ENCODE measurements around the gene SLC22A23. TPM values are rescaled to one million over a fixed set of nuclear protein-coding genes. Genes with fewer than 3 reads are reported as not detected.
"Not testable (repeated sequence)": the region's sequence is repeated elsewhere in the genome, so short reads cannot be mapped to it uniquely, and the experiment has no call there.

Gene SLC22A23
- total and polyA plus RNA-seq, 5 experiments from 2014 or later = 0.36 to 5.6 (median 2.8) TPM

- H3K4me1 Mint-ChIP-seq = peaks cover 29 to 44% (median 41%) of the 10 kb centered on the region in 4 donors
- POLR2A ChIA-PET = interaction anchor here (0.5 to 2.2 kb wide), 16 partner anchors 28 to 1744 kb away, joined by 3 to 9 read pairs (median 3); partner anchors contain the start of gene NQO2
These were observed 197.9 kb downstream of the SLC22A23 start, which contains the start of gene PSMG4 for GRCh38 chr6:3258720-3259490. TSS of gene PSMG4 (plus strand) at chr6:3258947. CDS start at chr6:3259023, 76 bp downstream.

DNA sequence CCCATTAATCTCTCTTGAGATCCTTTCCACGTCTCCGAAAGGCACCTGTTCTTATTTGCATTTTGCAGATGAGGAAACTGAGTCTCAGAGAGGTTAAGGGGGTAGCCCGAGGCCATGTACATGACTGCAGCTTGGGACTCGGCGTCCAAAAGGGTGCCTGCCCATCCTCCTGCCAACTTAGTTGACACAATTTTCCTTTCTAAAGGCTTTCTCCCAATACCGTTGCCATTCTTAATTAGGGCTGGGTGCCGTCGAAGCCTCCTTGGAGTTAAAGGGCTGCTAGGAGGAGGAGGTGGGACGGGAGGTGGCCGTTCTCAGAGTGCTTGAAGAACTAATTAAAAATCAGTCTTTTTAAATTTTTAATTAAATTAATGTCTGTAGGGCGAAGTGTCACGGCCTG is 198.6 kb downstream of the SLC22A23 start:
- peaks cover 0 to 7% (median 3%) of the 10 kb centered on the region in 3 donors for H3K36me3 Mint-ChIP-seq
- peak overlapping the region; percentile 56 to 95 (median 76) for H3K4me3 Mint-ChIP-seq
- DNase-seq (no peak), ATAC-seq (no peak)
- peaks cover 0 to 6% (median 0%) of the 10 kb centered on the region in 5 donors for H3K27me3 Mint-ChIP-seq
- peak overlapping the region in 1 of 10 donors; percentile 43 for H3K27ac Mint-ChIP-seq
- H3K4me1 Mint-ChIP-seq = peaks cover 24 to 37% (median 35%) of the 10 kb centered on the region in 4 donors
- peaks cover 0 to 1% (median 0%) of the 10 kb centered on the region in 9 donors for H3K9me3 Mint-ChIP-seq
- POLR2A ChIA-PET = interaction anchor here (0.9 to 1.7 kb wide), 5 partner anchors 27 to 1745 kb away, joined by 3 to 4 read pairs (median 3); no protein-coding TSS in a partner anchor

More at GRCh38 chr6:3258720-3259490, 197.9 kb downstream of the SLC22A23 start, which contains the start of gene PSMG4:
- ATAC-seq (peak; percentile 80 to 83), DNase-seq (peak; percentile 82 to 95 (median 91))
- H3K4me3 Mint-ChIP-seq = peak within 1 kb of the TSS; percentile 93 to 100 (median 97)
- peaks cover 0 to 1% (median 0%) of the 10 kb centered on the region in 9 donors for H3K9me3 Mint-ChIP-seq
- peak within 1 kb of the TSS; percentile 84 to 98 (median 94) for H3K27ac Mint-ChIP-seq
- H3K36me3 Mint-ChIP-seq = peaks cover 3 to 10% (median 7%) of the 10 kb centered on the region in 3 donors
- peaks cover 0 to 6% (median 0%) of the 10 kb centered on the region in 5 donors for H3K27me3 Mint-ChIP-seq

DNA sequence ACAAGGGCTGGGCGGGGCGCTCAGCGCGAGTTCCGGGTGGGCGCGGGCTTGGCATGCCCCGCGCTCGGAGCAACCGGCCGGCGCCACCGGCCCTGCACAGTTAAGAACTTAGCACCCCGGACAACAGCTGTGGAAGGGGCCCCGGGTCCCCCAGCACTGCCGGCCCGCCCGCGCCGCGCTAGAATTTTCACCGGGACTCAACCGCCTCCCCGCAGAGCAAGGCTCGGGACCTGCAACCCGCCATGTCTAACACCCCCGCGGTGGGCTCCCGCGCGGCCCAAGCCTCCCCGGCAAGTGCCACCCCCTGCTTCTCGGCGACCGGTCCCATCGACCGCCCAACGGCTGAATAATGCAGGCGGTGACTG is 203.3 kb downstream of the SLC22A23 start:
- Mint-ChIP-seq H3K36me3 (no peaks in the 10 kb centered on the region), H3K27ac (no peak overlapping the region), H3K4me3 (no peak overlapping the region), H3K9me3 (peaks cover 0 to 1% (median 0%) of the 10 kb centered on the region in 9 donors), H3K4me1 (peaks cover 6 to 10% (median 8%) of the 10 kb centered on the region in 4 donors), H3K27me3 (peaks cover 6 to 22% (median 19%) of the 10 kb centered on the region in 5 donors)
- DNase-seq = no peak
- POLR2A ChIA-PET = no interaction called here
- no peak for ATAC-seq

- H3K27me3 Mint-ChIP-seq = peaks cover 8 to 25% (median 24%) of the 10 kb centered on the region in 5 donors
- POLR2A ChIA-PET = no interaction called here
- peak overlapping the region in 1 of 10 donors; percentile 51 for H3K4me3 Mint-ChIP-seq
- peaks cover 0 to 1% (median 0%) of the 10 kb centered on the region in 9 donors for H3K9me3 Mint-ChIP-seq
- H3K36me3 Mint-ChIP-seq = no peaks in the 10 kb centered on the region
- H3K27ac Mint-ChIP-seq = no peak overlapping the region
- H3K4me1 Mint-ChIP-seq = peaks cover 6 to 10% (median 8%) of the 10 kb centered on the region in 4 donors
- no peak for ATAC-seq
- no peak for DNase-seq
These were observed 203.8 kb downstream of the SLC22A23 start for GRCh38 chr6:3252861-3253596.

DNA sequence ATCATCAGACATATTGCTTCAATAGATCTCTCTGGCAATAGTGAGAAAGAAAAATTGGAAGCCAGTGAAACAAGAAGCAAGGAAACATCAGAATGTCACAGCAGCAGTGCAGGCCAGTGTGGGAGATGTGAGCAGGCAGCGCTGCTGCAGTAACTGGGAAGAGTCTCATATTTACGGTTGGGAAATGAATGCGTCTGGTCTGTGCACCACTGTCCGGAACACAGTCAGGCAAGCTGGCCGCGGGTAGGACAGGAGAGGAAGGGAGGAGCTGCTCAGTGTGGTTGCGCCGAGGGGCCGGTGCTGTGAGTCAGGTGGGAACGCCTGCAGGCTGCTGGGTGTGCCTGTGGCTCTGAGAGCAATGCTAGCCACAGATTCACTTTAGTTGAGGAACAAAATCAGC is 204.5 kb downstream of the SLC22A23 start:
- peaks cover 0 to 1% (median 0%) of the 10 kb centered on the region in 9 donors for H3K9me3 Mint-ChIP-seq
- POLR2A ChIA-PET = interaction anchor here (1.1 to 1.6 kb wide), 2 partner anchors 93 to 95 kb away, joined by 3 to 9 read pairs; partner anchors contain the start of gene TUBB2A
- H3K4me1 Mint-ChIP-seq = peaks cover 6 to 10% (median 8%) of the 10 kb centered on the region in 4 donors
- no peak overlapping the region for H3K4me3 Mint-ChIP-seq
- no peak for DNase-seq
- no peaks in the 10 kb centered on the region for H3K36me3 Mint-ChIP-seq
- peak overlapping the region in 3 of 10 donors; percentile 36 to 64 (median 46) for H3K27ac Mint-ChIP-seq
- no peak for ATAC-seq
- peaks cover 11 to 30% (median 24%) of the 10 kb centered on the region in 5 donors for H3K27me3 Mint-ChIP-seq

GRCh38 chr6:3251462-3252314 is 205.2 kb downstream of the SLC22A23 start:
- peak; percentile 95 to 99 for ATAC-seq
- Mint-ChIP-seq H3K27ac (peak overlapping the region in 3 of 10 donors; percentile 12 to 76 (median 36)), H3K9me3 (peaks cover 0 to 1% (median 0%) of the 10 kb centered on the region in 9 donors), H3K4me1 (peaks cover 6 to 10% (median 7%) of the 10 kb centered on the region in 4 donors), H3K4me3 (peak overlapping the region in 5 of 10 donors; percentile 19 to 68 (median 54)), H3K27me3 (peaks cover 11 to 31% (median 19%) of the 10 kb centered on the region in 5 donors), H3K36me3 (no peaks in the 10 kb centered on the region)
- peak; percentile 63 to 86 (median 78) for DNase-seq
- POLR2A ChIA-PET = interaction anchor here (1.1 to 1.6 kb wide), 2 partner anchors 92 to 94 kb away, joined by 3 to 9 read pairs; partner anchors contain the start of gene TUBB2A

DNA sequence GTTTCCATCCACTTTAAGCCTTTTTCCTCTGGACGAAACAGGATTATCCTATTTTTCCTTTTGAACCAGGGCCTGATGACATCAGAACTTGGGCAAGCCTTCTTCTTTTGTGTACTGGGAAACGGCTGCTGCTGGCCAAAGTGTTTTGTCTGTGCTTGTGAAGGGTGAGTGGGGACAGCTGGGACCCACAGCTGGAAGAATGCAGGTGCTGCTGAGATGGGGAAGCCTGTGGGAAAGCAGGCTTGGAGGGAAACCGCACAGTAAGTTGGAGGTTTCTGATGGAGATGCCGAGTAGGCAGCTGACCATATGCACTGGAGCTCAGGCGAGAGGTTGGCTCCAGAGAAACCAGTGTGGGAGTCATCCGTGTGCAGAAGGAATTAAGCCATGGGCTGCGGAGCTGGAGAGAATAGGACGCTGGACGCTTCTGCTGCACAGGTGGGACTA is 206.6 kb downstream of the SLC22A23 start:
- ATAC-seq (no peak), DNase-seq (no peak)
- Mint-ChIP-seq H3K36me3 (no peaks in the 10 kb centered on the region), H3K27me3 (peaks cover 13 to 38% (median 27%) of the 10 kb centered on the region in 5 donors), H3K4me3 (no peak overlapping the region), H3K9me3 (peaks cover 0 to 1% (median 0%) of the 10 kb centered on the region in 9 donors), H3K27ac (peak overlapping the region in 1 of 10 donors; percentile 54), H3K4me1 (peaks cover 6 to 10% (median 7%) of the 10 kb centered on the region in 4 donors)
- POLR2A ChIA-PET = no interaction called here

GRCh38 chr6:3249821-3250220 is 207.0 kb downstream of the SLC22A23 start:
- DNase-seq = no peak
- no peaks in the 10 kb centered on the region for H3K36me3 Mint-ChIP-seq
- no peak overlapping the region for H3K4me3 Mint-ChIP-seq
- H3K4me1 Mint-ChIP-seq = peaks cover 6 to 10% (median 7%) of the 10 kb centered on the region in 4 donors
- no peak overlapping the region for H3K27ac Mint-ChIP-seq
- H3K9me3 Mint-ChIP-seq = peaks cover 0 to 1% (median 0%) of the 10 kb centered on the region in 9 donors
- no peak for ATAC-seq
- POLR2A ChIA-PET = interaction anchor here (1.1 kb wide), 1 partner anchor 123 kb away, joined by 3 read pairs; no protein-coding TSS in a partner anchor
- peaks cover 13 to 40% (median 27%) of the 10 kb centered on the region in 5 donors for H3K27me3 Mint-ChIP-seq

DNA sequence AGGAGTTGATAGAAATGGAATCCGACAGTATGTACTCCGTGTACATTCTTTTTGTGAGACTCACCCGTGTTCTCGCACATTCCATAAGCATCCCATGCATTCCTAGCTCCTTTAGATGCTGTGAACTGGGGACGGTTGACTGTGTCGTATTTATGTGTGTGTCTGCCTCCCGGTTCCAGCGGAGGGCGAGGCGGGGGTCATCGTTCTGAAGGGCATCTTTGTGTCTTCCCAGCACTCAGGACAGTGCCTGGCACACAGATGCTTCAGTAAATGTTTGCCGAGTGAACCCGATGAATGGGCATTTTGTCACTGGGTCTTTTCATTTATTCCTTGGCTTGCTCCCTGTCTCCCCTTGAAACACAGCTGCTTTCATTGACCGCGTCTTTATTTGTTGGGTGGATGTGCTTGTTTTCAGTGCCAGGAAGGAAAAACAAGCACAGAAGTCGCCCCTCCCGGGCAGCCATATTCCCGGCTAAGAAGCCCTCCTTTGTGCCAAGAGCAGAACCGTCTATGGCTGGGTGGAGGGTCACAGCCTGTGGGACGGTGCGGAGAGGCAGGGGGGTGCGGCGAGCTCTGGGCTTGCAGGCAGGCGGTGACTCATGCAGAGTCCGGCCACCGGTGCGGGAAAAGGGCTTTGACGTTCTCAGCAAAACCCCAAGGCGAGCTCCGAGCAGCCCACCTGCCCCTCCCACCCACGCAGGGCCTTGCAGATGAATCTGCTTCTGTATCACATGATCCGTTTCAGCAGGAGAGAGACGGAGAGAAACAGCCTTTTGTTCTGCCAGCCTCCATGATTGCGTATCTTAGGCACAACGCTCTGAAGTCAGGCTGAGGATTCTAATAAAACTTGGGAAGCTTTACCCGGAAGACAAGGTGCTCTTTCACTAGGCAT is 209.3 kb downstream of the SLC22A23 start:
- no peak overlapping the region for H3K4me3 Mint-ChIP-seq

GRCh38 chr6:3245216-3245615 is 211.6 kb downstream of the SLC22A23 start:
- Mint-ChIP-seq H3K27ac (no peak overlapping the region), H3K4me1 (no peaks in the 10 kb centered on the region), H3K9me3 (no peaks in the 10 kb centered on the region), H3K4me3 (no peak overlapping the region), H3K27me3 (peaks cover 15 to 52% (median 42%) of the 10 kb centered on the region in 5 donors), H3K36me3 (no peaks in the 10 kb centered on the region)
- ATAC-seq (no peak), DNase-seq (no peak)
- POLR2A ChIA-PET = no interaction called here

More for the DNA sequence above, 209.3 kb downstream of the SLC22A23 start:
- DNase-seq = no peak
- Mint-ChIP-seq H3K36me3 (no peaks in the 10 kb centered on the region), H3K9me3 (no peaks in the 10 kb centered on the region), H3K27ac (no peak overlapping the region), H3K27me3 (peaks cover 23 to 53% (median 42%) of the 10 kb centered on the region in 5 donors), H3K4me1 (peaks cover 6 to 10% (median 7%) of the 10 kb centered on the region in 4 donors)
- POLR2A ChIA-PET = no interaction called here
- no peak for ATAC-seq

DNA sequence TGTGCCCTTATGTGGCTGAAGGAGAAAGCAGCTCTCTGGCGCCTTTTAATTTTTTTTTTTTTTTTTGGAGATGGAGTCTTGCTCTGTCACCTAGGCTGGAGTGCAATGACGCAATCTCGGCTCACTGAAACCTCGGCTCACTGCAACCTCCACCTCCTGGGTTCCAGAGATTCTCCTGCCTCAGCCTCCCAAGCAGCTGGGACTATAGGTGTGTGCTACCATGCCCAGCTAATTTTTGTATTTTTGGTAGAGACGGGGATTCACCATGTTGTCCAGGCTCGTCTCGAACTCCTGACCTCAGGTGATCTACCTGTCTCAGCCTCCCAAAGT is 212.1 kb downstream of the SLC22A23 start:
- H3K27ac Mint-ChIP-seq, H3K4me1 Mint-ChIP-seq, H3K9me3 Mint-ChIP-seq, DNase-seq, H3K4me3 Mint-ChIP-seq, H3K36me3 Mint-ChIP-seq, ATAC-seq: not testable (repeated sequence)
- peaks cover 14 to 52% (median 40%) of the 10 kb centered on the region in 5 donors for H3K27me3 Mint-ChIP-seq
- POLR2A ChIA-PET = interaction anchor here (0.5 kb wide), 1 partner anchor 30 kb away, joined by 6 read pairs; no protein-coding TSS in a partner anchor

Measured in naive thymus-derived CD8-positive, alpha-beta T cell (primary cell).